ENCODE results near the gene ATXN1.
"Not testable (repeated sequence)": the region's sequence is repeated elsewhere in the genome, so short reads cannot be mapped to it uniquely, and the experiment has no call there.

Gene ATXN1

GRCh38 chr6:16632101-16632500, 129.2 kb downstream of the ATXN1 start:
- in situ Hi-C loops (cut with HindIII; ENCODE audit: low sequenced_read_pairs) = no loop called here

GRCh38 chr6:16630026-16630643, 131.1 kb downstream of the ATXN1 start:
- in situ Hi-C loops (cut with HindIII; ENCODE audit: low sequenced_read_pairs) = no loop called here

- in situ Hi-C loops (cut with HindIII; ENCODE audit: low sequenced_read_pairs) = not testable (repeated sequence)
Measured at GRCh38 chr6:16628580-16628979, 132.7 kb downstream of the ATXN1 start.

- in situ Hi-C loops (cut with HindIII; ENCODE audit: low sequenced_read_pairs) = no loop called here
Measured at GRCh38 chr6:16626650-16627049, 134.6 kb downstream of the ATXN1 start.

- in situ Hi-C loops (cut with HindIII; ENCODE audit: low sequenced_read_pairs) = no loop called here
Measured at GRCh38 chr6:16625291-16626265, 135.7 kb downstream of the ATXN1 start.

GRCh38 chr6:16624636-16625290, 136.5 kb downstream of the ATXN1 start:
- in situ Hi-C loops (cut with HindIII; ENCODE audit: low sequenced_read_pairs) = no loop called here

GRCh38 chr6:16623731-16624130, 137.5 kb downstream of the ATXN1 start:
- in situ Hi-C loops (cut with HindIII; ENCODE audit: low sequenced_read_pairs) = no loop called here

- in situ Hi-C loops (cut with HindIII; ENCODE audit: low sequenced_read_pairs) = no loop called here
Measured at GRCh38 chr6:16623029-16623653, 138.1 kb downstream of the ATXN1 start.

- in situ Hi-C loops (cut with HindIII; ENCODE audit: low sequenced_read_pairs) = no loop called here
Measured at GRCh38 chr6:16622193-16622592, 139.1 kb downstream of the ATXN1 start.

GRCh38 chr6:16621002-16621401, 140.3 kb downstream of the ATXN1 start:
- in situ Hi-C loops (cut with HindIII; ENCODE audit: low sequenced_read_pairs) = no loop called here

- in situ Hi-C loops (cut with HindIII; ENCODE audit: low sequenced_read_pairs) = no loop called here
Measured at GRCh38 chr6:16619777-16620176, 141.5 kb downstream of the ATXN1 start.

- in situ Hi-C loops (cut with HindIII; ENCODE audit: low sequenced_read_pairs) = no loop called here
Measured at GRCh38 chr6:16618962-16619361, 142.3 kb downstream of the ATXN1 start.

- in situ Hi-C loops (cut with HindIII; ENCODE audit: low sequenced_read_pairs) = not testable (repeated sequence)
Measured at GRCh38 chr6:16615215-16615614, 146.0 kb downstream of the ATXN1 start.

- in situ Hi-C loops (cut with HindIII; ENCODE audit: low sequenced_read_pairs) = not testable (repeated sequence)
Measured at GRCh38 chr6:16614143-16614542, 147.1 kb downstream of the ATXN1 start.

GRCh38 chr6:16613504-16613903, 147.8 kb downstream of the ATXN1 start:
- in situ Hi-C loops (cut with HindIII; ENCODE audit: low sequenced_read_pairs) = not testable (repeated sequence)

GRCh38 chr6:16608444-16608843, 152.8 kb downstream of the ATXN1 start:
- in situ Hi-C loops (cut with HindIII; ENCODE audit: low sequenced_read_pairs) = no loop called here

GRCh38 chr6:16602035-16602434, 159.2 kb downstream of the ATXN1 start:
- in situ Hi-C loops (cut with HindIII; ENCODE audit: low sequenced_read_pairs) = no loop called here

- in situ Hi-C loops (cut with HindIII; ENCODE audit: low sequenced_read_pairs) = no loop called here
Measured at GRCh38 chr6:16600701-16601100, 160.6 kb downstream of the ATXN1 start.

- in situ Hi-C loops (cut with HindIII; ENCODE audit: low sequenced_read_pairs) = no loop called here
Measured at GRCh38 chr6:16600026-16600425, 161.2 kb downstream of the ATXN1 start.

- in situ Hi-C loops (cut with HindIII; ENCODE audit: low sequenced_read_pairs) = loop anchor here (5.0 kb wide), 1 partner anchor 61 kb away; no protein-coding TSS in a partner anchor
Measured at GRCh38 chr6:16596616-16597331, 164.5 kb downstream of the ATXN1 start.
